ENCODE data around the gene HDAC9.

The HDAC9 gene

DNA sequence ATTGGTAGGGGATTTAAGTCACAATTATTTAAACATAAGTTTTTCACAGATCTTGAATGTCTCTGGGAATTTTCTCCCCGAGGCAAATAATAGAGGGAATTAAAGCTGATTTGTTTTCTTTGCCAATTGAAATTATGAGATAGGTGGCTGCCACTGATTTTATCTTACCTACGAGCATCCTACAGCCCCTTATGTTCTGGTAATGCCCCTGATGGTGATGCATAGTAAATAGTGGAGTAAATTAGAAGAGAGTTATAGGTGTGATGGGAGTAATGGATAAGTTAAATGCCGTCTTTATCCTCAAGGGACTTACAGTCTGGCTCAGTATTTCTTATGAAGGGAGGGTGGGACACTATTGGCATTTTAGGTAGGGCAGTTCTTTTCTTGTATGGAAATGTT lies 58.1 kb downstream of the HDAC9 start:
- Histone ChIP-seq H3K4me3 (ENCODE audit: low read length, poor library complexity, severe bottlenecking) (peak overlapping the region; percentile 9), H3K79me2 (ENCODE audit: insufficient read depth, low read length) (0 out of 2 replicates have a peak, but pooled peaks cover 20% of the 10 kb centered on the region), H2AFZ (ENCODE audit: low read length) (no peak overlapping the region), H3K4me1 (ENCODE audit: insufficient read depth, low read length, poor library complexity, severe bottlenecking) (peaks cover 39% of the 10 kb centered on the region), H3K9me2 (replicated peaks; ENCODE audit: low read depth, low read length) (no peaks in the 10 kb centered on the region), H3K9me3 (ENCODE audit: insufficient read depth, low read depth, low read length) (no peaks in the 10 kb centered on the region), H3K9ac (ENCODE audit: low read depth, low read length, poor library complexity, severe bottlenecking) (no peak overlapping the region), H3K4me2 (ENCODE audit: low read depth, low read length, poor library complexity, severe bottlenecking) (peak overlapping the region; percentile 49), H4K20me1 (ENCODE audit: insufficient read depth, low read length, poor library complexity, severe bottlenecking) (no peaks in the 10 kb centered on the region), H3K27me3 (ENCODE audit: insufficient read depth, low read length, poor library complexity, severe bottlenecking) (no peaks in the 10 kb centered on the region), H3K36me3 (ENCODE audit: insufficient read depth, low read length) (no peaks in the 10 kb centered on the region), H3F3A (ENCODE audit: low read depth) (no peaks in the 10 kb centered on the region)
- TF ChIP-seq, protein P1, sequence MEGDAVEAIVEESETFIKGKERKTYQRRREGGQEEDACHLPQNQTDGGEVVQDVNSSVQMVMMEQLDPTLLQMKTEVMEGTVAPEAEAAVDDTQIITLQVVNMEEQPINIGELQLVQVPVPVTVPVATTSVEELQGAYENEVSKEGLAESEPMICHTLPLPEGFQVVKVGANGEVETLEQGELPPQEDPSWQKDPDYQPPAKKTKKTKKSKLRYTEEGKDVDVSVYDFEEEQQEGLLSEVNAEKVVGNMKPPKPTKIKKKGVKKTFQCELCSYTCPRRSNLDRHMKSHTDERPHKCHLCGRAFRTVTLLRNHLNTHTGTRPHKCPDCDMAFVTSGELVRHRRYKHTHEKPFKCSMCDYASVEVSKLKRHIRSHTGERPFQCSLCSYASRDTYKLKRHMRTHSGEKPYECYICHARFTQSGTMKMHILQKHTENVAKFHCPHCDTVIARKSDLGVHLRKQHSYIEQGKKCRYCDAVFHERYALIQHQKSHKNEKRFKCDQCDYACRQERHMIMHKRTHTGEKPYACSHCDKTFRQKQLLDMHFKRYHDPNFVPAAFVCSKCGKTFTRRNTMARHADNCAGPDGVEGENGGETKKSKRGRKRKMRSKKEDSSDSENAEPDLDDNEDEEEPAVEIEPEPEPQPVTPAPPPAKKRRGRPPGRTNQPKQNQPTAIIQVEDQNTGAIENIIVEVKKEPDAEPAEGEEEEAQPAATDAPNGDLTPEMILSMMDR (conservative IDR thresholded peaks at IDR 0.05; ENCODE audit: low read length) = no peak
- TF ChIP-seq EZH2phosphoT487 (IDR thresholded peaks at IDR 0.05; ENCODE audit: borderline replicate concordance) = no peak

- Histone ChIP-seq H3K4me1 (ENCODE audit: insufficient read depth, low read length, poor library complexity, severe bottlenecking) (peaks cover 39% of the 10 kb centered on the region), H3K36me3 (ENCODE audit: insufficient read depth, low read length) (no peaks in the 10 kb centered on the region; the same call in 1 of the 2 replicates), H2AFZ (ENCODE audit: low read length) (no peak overlapping the region), H3K4me2 (ENCODE audit: low read depth, low read length, poor library complexity, severe bottlenecking) (no peak overlapping the region), H4K20me1 (ENCODE audit: insufficient read depth, low read length, poor library complexity, severe bottlenecking) (no peaks in the 10 kb centered on the region), H3K9me3 (ENCODE audit: insufficient read depth, low read depth, low read length) (no peaks in the 10 kb centered on the region), H3K4me3 (ENCODE audit: low read length, poor library complexity, severe bottlenecking) (no peak overlapping the region), H3K27me3 (ENCODE audit: insufficient read depth, low read length, poor library complexity, severe bottlenecking) (no peaks in the 10 kb centered on the region), H3K9me2 (replicated peaks; ENCODE audit: low read depth, low read length) (no peaks in the 10 kb centered on the region), H3K9ac (ENCODE audit: low read depth, low read length, poor library complexity, severe bottlenecking) (no peak overlapping the region), H3F3A (ENCODE audit: low read depth) (no peaks in the 10 kb centered on the region), H3K79me2 (ENCODE audit: insufficient read depth, low read length) (peaks cover 21% of the 10 kb centered on the region; the same call in 1 of the 2 replicates)
- TF ChIP-seq EZH2phosphoT487 (IDR thresholded peaks at IDR 0.05; ENCODE audit: borderline replicate concordance) = no peak
- TF ChIP-seq, protein P1 (conservative IDR thresholded peaks at IDR 0.05; ENCODE audit: low read length) = no peak
These were observed 59.6 kb downstream of the HDAC9 start for GRCh38 chr7:18555120-18555519.

DNA sequence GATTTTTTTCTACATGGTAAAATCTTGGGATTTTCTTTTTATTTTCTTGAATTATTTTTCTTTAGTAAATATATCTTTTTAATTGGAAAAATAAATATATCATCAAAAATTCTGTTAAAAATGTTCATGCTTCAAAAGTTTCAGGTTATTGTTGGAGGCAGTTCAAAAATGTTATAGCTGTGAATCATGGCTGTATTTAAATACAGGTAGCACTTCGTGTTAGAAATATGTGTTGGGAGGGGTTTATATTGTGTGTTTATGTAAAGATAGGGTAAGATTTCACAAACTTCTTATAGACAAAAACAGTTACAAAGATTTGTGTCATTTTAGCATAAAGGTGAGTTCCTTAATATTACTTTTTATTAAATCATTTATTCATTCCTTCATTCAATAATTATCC lies 60.4 kb downstream of the HDAC9 start:
- H3K9ac ChIP-seq (ENCODE audit: low read depth, low read length, poor library complexity, severe bottlenecking) = no peak overlapping the region
- H3K9me2 ChIP-seq (replicated peaks; ENCODE audit: low read depth, low read length) = no peaks in the 10 kb centered on the region
- H3K4me3 ChIP-seq (ENCODE audit: low read length, poor library complexity, severe bottlenecking) = no peak overlapping the region
- H3K9me3 ChIP-seq (ENCODE audit: insufficient read depth, low read depth, low read length) = no peaks in the 10 kb centered on the region
- TF ChIP-seq EZH2phosphoT487 (IDR thresholded peaks at IDR 0.05; ENCODE audit: borderline replicate concordance) = no peak
- TF ChIP-seq, protein P1 (conservative IDR thresholded peaks at IDR 0.05; ENCODE audit: low read length) = no peak
- no peak overlapping the region for H2AFZ ChIP-seq (ENCODE audit: low read length)
- H3K36me3 ChIP-seq (ENCODE audit: insufficient read depth, low read length) = no peaks in the 10 kb centered on the region; the same call in 1 of the 2 replicates
- no peaks in the 10 kb centered on the region for H4K20me1 ChIP-seq (ENCODE audit: insufficient read depth, low read length, poor library complexity, severe bottlenecking)
- no peak overlapping the region for H3K4me2 ChIP-seq (ENCODE audit: low read depth, low read length, poor library complexity, severe bottlenecking)
- peaks cover 26% of the 10 kb centered on the region; the same call in 1 of the 2 replicates for H3K79me2 ChIP-seq (ENCODE audit: insufficient read depth, low read length)
- peaks cover 34% of the 10 kb centered on the region for H3K4me1 ChIP-seq (ENCODE audit: insufficient read depth, low read length, poor library complexity, severe bottlenecking)
- H3K27me3 ChIP-seq (ENCODE audit: insufficient read depth, low read length, poor library complexity, severe bottlenecking) = no peaks in the 10 kb centered on the region
- H3F3A ChIP-seq (ENCODE audit: low read depth) = no peaks in the 10 kb centered on the region

All from Loucy (cell line).